Testis (tissue), 3 donors: ENCODE data around the gene FLT1. TPM values are rescaled to one million over a fixed set of nuclear protein-coding genes. Genes with fewer than 3 reads are reported as not detected.

Experiments
- DNase-seq: peaks from one replicate; pipeline ENCODE4 v3.0.0-alpha.2; 2019
- H3K27ac ChIP-seq, 2 donors: fragments of 200-600 bp; sonication (generic); one replicate each; pipeline ENCODE4 v1.5.1; 2019
- H3K27me3 ChIP-seq: fragments of 200-600 bp; sonication (generic); one replicate; pipeline ENCODE4 v1.5.1; 2019
- H3K36me3 ChIP-seq: fragments of 200-600 bp; sonication (generic); one replicate; pipeline ENCODE4 v1.5.1; 2017; ENCODE audit warnings: low read depth; ENCODE audit errors: missing control alignments
- H3K4me1 ChIP-seq: fragments of 200-600 bp; sonication (generic); one replicate; pipeline ENCODE4 v1.5.1; 2019
- H3K4me3 ChIP-seq, 2 donors: fragments of 200-600 bp; sonication (generic); one replicate each; pipeline ENCODE4 v1.5.1; 2017 to 2019
- H3K9me3 ChIP-seq: fragments of 200-600 bp; sonication (generic); one replicate; pipeline ENCODE4 v1.5.1; 2017
- CTCF ChIP-seq, 3 experiments: fragments of 450-650 bp in 2 of 3; fragments of 200-600 bp in 1 of 3; sonication (generic) in 1 of 3; IDR thresholded peaks; one replicate each; pipeline ENCODE4 v1.5.1; 2016 to 2019; ENCODE audit warnings: antibody characterized with exemption in 3 of 3, mild to moderate bottlenecking in 2 of 3, moderate library complexity in 1 of 3
- POLR2A ChIP-seq: fragments of 450-650 bp; IDR thresholded peaks from one replicate; pipeline ENCODE4 v1.6.1; 2017; ENCODE audit warnings: antibody characterized with exemption, mild to moderate bottlenecking, moderate library complexity
- WGBS, 2 donors: methylation state at CpG; one replicate each; pipeline ENCODE4 v1.1.5; 2018; 5-methylcytosine and 5-hydroxymethylcytosine counted together
- intact Hi-C: fragments of 100-400 bp; cut with DNase I; formaldehyde crosslinking; loops from one replicate; pipeline ENCODE4 v1.15.1; 2023; ENCODE audit warnings: low total_unique reads
- polyA plus RNA-seq: library from polyadenylated mRNA; stranded (reverse); fragments of 350-450 nt; fragmentation: Illumina TruSeq; extraction: RNeasy Lipid Tissue Mini Kit (QIAGEN cat#74804); gene quantifications from one replicate; pipeline ENCODE4 v1.2.3, GENCODE V29; 2014; ENCODE audit warnings: low read depth, low replicate concordance; ENCODE audit not compliant: insufficient read depth
- total RNA-seq, 2 donors: library from RNA; depleted of rRNA; stranded (reverse); fragments of >200 nt; gene quantifications; one replicate each; pipeline ENCODE4 v1.2.3, GENCODE V29; 2016

The FLT1 gene
- total and polyA plus RNA-seq, 3 donors from 2014 or later = 26.6 to 48.1 (median 47.4) TPM

- Histone ChIP-seq H3K27ac (no peak overlapping the region), H3K36me3 (no peaks in the 10 kb centered on the region), H3K4me1 (no peaks in the 10 kb centered on the region), H3K27me3 (no peaks in the 10 kb centered on the region), H3K4me3 (no peak overlapping the region), H3K9me3 (no peaks in the 10 kb centered on the region)
- intact Hi-C loops = no loop called here
- DNase-seq = no peak
- no peak for TF ChIP-seq CTCF (IDR thresholded peaks at IDR 0.05)
- no peak for TF ChIP-seq POLR2A
These were observed 37.4 kb downstream of the FLT1 start for GRCh38 chr13:28457521-28457920.

- 64 to 76% methylated on average over 3 of the region's 3 CpGs for WGBS, 2 donors
- no peak overlapping the region for H3K4me3 ChIP-seq
- peaks cover 10% of the 10 kb centered on the region for H3K4me1 ChIP-seq
- intact Hi-C loops = no loop called here
- no peak for TF ChIP-seq CTCF (IDR thresholded peaks at IDR 0.05)
- no peak for TF ChIP-seq POLR2A
- no peaks in the 10 kb centered on the region for H3K36me3 ChIP-seq
- H3K9me3 ChIP-seq = no peaks in the 10 kb centered on the region
- no peak overlapping the region for H3K27ac ChIP-seq
- DNase-seq = no peak
- H3K27me3 ChIP-seq = no peaks in the 10 kb centered on the region
These were observed 39.2 kb downstream of the FLT1 start for GRCh38 chr13:28455580-28456194.

GRCh38 chr13:28452755-28453154 is 42.2 kb downstream of the FLT1 start:
- Histone ChIP-seq H3K27ac (no peak overlapping the region), H3K4me3 (no peak overlapping the region), H3K4me1 (peaks cover 10% of the 10 kb centered on the region), H3K9me3 (no peaks in the 10 kb centered on the region), H3K27me3 (no peaks in the 10 kb centered on the region), H3K36me3 (no peaks in the 10 kb centered on the region)
- no peak for DNase-seq
- no peak for TF ChIP-seq CTCF (IDR thresholded peaks at IDR 0.05)
- TF ChIP-seq POLR2A = no peak
- intact Hi-C loops = no loop called here

- H3K9me3 ChIP-seq = no peaks in the 10 kb centered on the region
- intact Hi-C loops = no loop called here
- no peaks in the 10 kb centered on the region for H3K36me3 ChIP-seq
- no peak overlapping the region for H3K27ac ChIP-seq
- no peaks in the 10 kb centered on the region for H3K27me3 ChIP-seq
- H3K4me1 ChIP-seq = peaks cover 10% of the 10 kb centered on the region
- WGBS, 2 donors = 20 to 23% methylated on average over 21 of the region's 21 CpGs
- DNase-seq = no peak
- peak overlapping the region; percentile 10 to 21 for H3K4me3 ChIP-seq
- TF ChIP-seq CTCF (IDR thresholded peaks at IDR 0.05) = no peak
- no peak for TF ChIP-seq POLR2A
These were observed 43.3 kb downstream of the FLT1 start for GRCh38 chr13:28451482-28452217.
